GM23338 (cell line): Measurements from ENCODE around the gene OBSCN. TPM values are rescaled to one million over a fixed set of nuclear protein-coding genes. Genes with fewer than 3 reads are reported as not detected.

Source experiments
- ATAC-seq: fragments of 200-7000 bp; cut with Tn5 transposase; 3 replicates; pipeline ENCODE4 v1.9.1; 2020
- DNase-seq: peaks from one replicate; pipeline ENCODE4 v3.0.0-alpha.2; 2015; ENCODE audit warnings: low spot score
- H2AFZ ChIP-seq: fragments of 200-600 bp; sonication (generic); 2 replicates; pipeline ENCODE4 v1.8.0; 2016; ENCODE audit warnings: antibody characterized with exemption, mild to moderate bottlenecking, moderate library complexity
- H3F3A ChIP-seq: fragments of 200-600 bp; sonication (generic); replicated peaks from 2 replicates; pipeline ENCODE4 v1.8.0; 2017; ENCODE audit warnings: antibody characterized with exemption, mixed run types, low read depth
- H3K27ac ChIP-seq: fragments of 200-600 bp; sonication (generic); 2 replicates; pipeline ENCODE4 v1.6.1; 2016; ENCODE audit warnings: low read depth
- H3K27me3 ChIP-seq: fragments of 200-600 bp; sonication (generic); 2 replicates; pipeline ENCODE4 v1.8.0; 2016; ENCODE audit warnings: mild to moderate bottlenecking, mixed run types, moderate library complexity; ENCODE audit not compliant: insufficient read depth
- H3K36me3 ChIP-seq: fragments of 200-600 bp; sonication (generic); 2 replicates; pipeline ENCODE4 v1.8.0; 2016; ENCODE audit warnings: mild to moderate bottlenecking; ENCODE audit not compliant: insufficient read depth
- H3K4me1 ChIP-seq: fragments of 200-600 bp; sonication (generic); 2 replicates; pipeline ENCODE4 v1.8.0; 2016; ENCODE audit warnings: mild to moderate bottlenecking, moderate library complexity; ENCODE audit not compliant: insufficient read depth
- H3K4me2 ChIP-seq: fragments of 200-600 bp; sonication (generic); 2 replicates; pipeline ENCODE4 v1.7.1; 2017; ENCODE audit warnings: mixed run types
- H3K4me3 ChIP-seq: fragments of 200-600 bp; sonication (generic); 2 replicates; pipeline ENCODE4 v1.6.1; 2016; ENCODE audit warnings: mixed run types
- H3K79me2 ChIP-seq: fragments of 200-600 bp; sonication (generic); replicated peaks from 2 replicates; pipeline ENCODE4 v1.8.0; 2017; ENCODE audit warnings: mild to moderate bottlenecking; ENCODE audit not compliant: insufficient read depth
- H3K9me2 ChIP-seq: fragments of 200-600 bp; sonication (generic); 2 replicates; pipeline ENCODE4 v1.8.0; 2017; ENCODE audit not compliant: insufficient read depth
- H4K20me1 ChIP-seq: fragments of 200-600 bp; sonication (generic); replicated peaks from 2 replicates; pipeline ENCODE4 v1.8.0; 2017; ENCODE audit warnings: mild to moderate bottlenecking; ENCODE audit not compliant: insufficient read depth
- H3K27ac Mint-ChIP-seq: 2 replicates; pipeline ENCODE4 v1.8.0; 2020; ENCODE audit warnings: inconsistent platforms, mild to moderate bottlenecking, moderate library complexity, mixed read lengths
- H3K27me3 Mint-ChIP-seq: 3 replicates; pipeline ENCODE4 v1.8.0; 2022; ENCODE audit warnings: low read depth, mild to moderate bottlenecking, moderate library complexity, mixed read lengths, inconsistent platforms; ENCODE audit not compliant: insufficient read depth, poor library complexity
- H3K36me3 Mint-ChIP-seq: 3 replicates; pipeline ENCODE4 v1.8.0; 2021; ENCODE audit warnings: low read depth, mild to moderate bottlenecking, inconsistent platforms, moderate library complexity, mixed read lengths
- H3K4me1 Mint-ChIP-seq: 3 replicates; pipeline ENCODE4 v1.8.0; 2020; ENCODE audit warnings: mild to moderate bottlenecking, inconsistent platforms, mixed read lengths
- H3K4me3 Mint-ChIP-seq: 3 replicates; pipeline ENCODE4 v1.8.0; 2021; ENCODE audit warnings: moderate library complexity, mild to moderate bottlenecking, inconsistent platforms, mixed read lengths
- H3K9me3 Mint-ChIP-seq: 3 replicates; pipeline ENCODE4 v1.8.0; 2020; ENCODE audit warnings: moderate library complexity, mild to moderate bottlenecking, inconsistent platforms, mixed read lengths
- CTCF ChIP-seq, 2 experiments: fragments of 200-600 bp in 1 of 2; sonication (generic) in 1 of 2; conservative IDR thresholded peaks; 2 replicates each; pipeline versions ENCODE4 v1.5.1 to v1.6.1; 2016 to 2017; ENCODE audit warnings: antibody characterized with exemption in 2 of 2, low read depth in 2 of 2, mild to moderate bottlenecking in 2 of 2, moderate library complexity in 1 of 2
- ETS1 ChIP-seq: IDR thresholded peaks from 2 replicates; pipeline ENCODE4 v1.6.1; 2016; ENCODE audit warnings: antibody characterized with exemption
- EZH2 ChIP-seq: fragments of 200-600 bp; sonication (generic); IDR thresholded peaks from one replicate; pipeline ENCODE4 v1.8.0; 2017; ENCODE audit warnings: antibody characterized with exemption, mild to moderate bottlenecking, low read depth; ENCODE audit not compliant: unreplicated experiment
- EZH2phosphoT487 ChIP-seq: fragments of 200-600 bp; sonication (generic); IDR thresholded peaks from one replicate; pipeline ENCODE4 v1.8.1; 2018; ENCODE audit warnings: antibody characterized with exemption; ENCODE audit not compliant: unreplicated experiment
- JUNB ChIP-seq: IDR thresholded peaks from one replicate; pipeline ENCODE4 v1.6.1; 2016; ENCODE audit warnings: antibody characterized with exemption; ENCODE audit not compliant: unreplicated experiment
- NANOG ChIP-seq: IDR thresholded peaks from 2 replicates; pipeline ENCODE4 v1.6.1; 2016; ENCODE audit warnings: antibody characterized with exemption, borderline replicate concordance
- POLR2AphosphoS5 ChIP-seq: IDR thresholded peaks from 2 replicates; pipeline ENCODE4 v1.6.1; 2016; ENCODE audit warnings: antibody characterized with exemption, low read depth
- REST ChIP-seq: IDR thresholded peaks from one replicate; pipeline ENCODE4 v1.6.1; 2018; ENCODE audit warnings: antibody characterized with exemption; ENCODE audit not compliant: unreplicated experiment
- STAT1 ChIP-seq: IDR thresholded peaks from one replicate; pipeline ENCODE4 v1.6.1; 2016; ENCODE audit warnings: antibody characterized with exemption; ENCODE audit not compliant: unreplicated experiment
- ZNF114 ChIP-seq: fragments of 250-450 bp; sonication (Bioruptor Pico); IDR thresholded peaks from 2 replicates; pipeline ENCODE4 v1.5.0; 2020; ENCODE audit warnings: mild to moderate bottlenecking, moderate library complexity
- ZNF331 ChIP-seq: fragments of 250-450 bp; sonication (Bioruptor Pico); IDR thresholded peaks from 2 replicates; pipeline ENCODE4 v1.5.0; 2020; ENCODE audit warnings: low read depth, mild to moderate bottlenecking, moderate library complexity
- ZNF462 ChIP-seq: fragments of 250-450 bp; sonication (Bioruptor Pico); IDR thresholded peaks from 2 replicates; pipeline ENCODE4 v1.5.0; 2020; ENCODE audit warnings: mild to moderate bottlenecking, moderate library complexity
- polyA plus RNA-seq: library from polyadenylated mRNA; unstranded; fragments of >200 nt; fragmentation: Nextera tagmentation; extraction: Ambion mirVana; gene quantifications from 2 replicates; pipeline ENCODE4 v1.2.1, GENCODE V29; 2016
- total RNA-seq: library from RNA; depleted of rRNA; stranded (reverse); fragments of >200 nt; shearing (Covaris generic); gene quantifications from 2 replicates; pipeline ENCODE4 v1.2.3, GENCODE V29; 2014

The OBSCN gene
- total and polyA plus RNA-seq, 2 experiments from 2014 or later, result 8.4 to 38.5 TPM

- Histone ChIP-seq H3K36me3 (no peaks in the 10 kb centered on the region), H3K79me2 (peaks cover 43% of the 10 kb centered on the region), H3K4me1 (peaks cover 15% of the 10 kb centered on the region), H3K4me3 (peak overlapping the region; percentile 95), H3K9me2 (no peaks in the 10 kb centered on the region), H2AFZ (no peak overlapping the region), H3K27ac (no peak overlapping the region), H3K4me2 (peak overlapping the region; percentile 87), H4K20me1 (peaks cover 23% of the 10 kb centered on the region), H3F3A (0 out of 2 replicates have a peak, but pooled peaks cover 4% of the 10 kb centered on the region), H3K27me3 (peaks cover 5% of the 10 kb centered on the region; the same call in 1 of the 2 replicates)
- no peaks in the 10 kb centered on the region for H3K9me3 Mint-ChIP-seq
- peaks cover 14% of the 10 kb centered on the region for H3K27me3 Mint-ChIP-seq
- peaks cover 44% of the 10 kb centered on the region for H3K36me3 Mint-ChIP-seq
- H3K4me3 Mint-ChIP-seq, result peak overlapping the region; percentile 98
- no peak overlapping the region for H3K27ac Mint-ChIP-seq
- ATAC-seq (no peak), DNase-seq (no peak)
- peaks cover 25% of the 10 kb centered on the region for H3K4me1 Mint-ChIP-seq
- no peak for TF ChIP-seq STAT1
- TF ChIP-seq CTCF (conservative IDR thresholded peaks at IDR 0.05; ENCODE audit: low read depth in 2 of 2), result no peak
- TF ChIP-seq POLR2AphosphoS5, result no peak
- TF ChIP-seq JUNB, result no peak
- TF ChIP-seq ETS1, result no peak
- TF ChIP-seq ZNF462 (CRISPR knock-in tag), result no peak
- no peak for TF ChIP-seq ZNF114
- TF ChIP-seq ZNF331 (CRISPR knock-in tag), result no peak
- TF ChIP-seq NANOG, result no peak
- no peak for TF ChIP-seq EZH2phosphoT487
- no peak for TF ChIP-seq EZH2
- no peak for TF ChIP-seq REST
Observed at GRCh38 chr1:228404107-228404720, 196.4 kb downstream of the OBSCN start.
